Measurements from ENCODE around the gene SSX2IP. TPM values are rescaled to one million over a fixed set of nuclear protein-coding genes. Genes with fewer than 3 reads are reported as not detected.

The SSX2IP gene
- total and polyA plus RNA-seq, 4 donors = 3.7 to 21.8 (median 6.4) TPM

DNA sequence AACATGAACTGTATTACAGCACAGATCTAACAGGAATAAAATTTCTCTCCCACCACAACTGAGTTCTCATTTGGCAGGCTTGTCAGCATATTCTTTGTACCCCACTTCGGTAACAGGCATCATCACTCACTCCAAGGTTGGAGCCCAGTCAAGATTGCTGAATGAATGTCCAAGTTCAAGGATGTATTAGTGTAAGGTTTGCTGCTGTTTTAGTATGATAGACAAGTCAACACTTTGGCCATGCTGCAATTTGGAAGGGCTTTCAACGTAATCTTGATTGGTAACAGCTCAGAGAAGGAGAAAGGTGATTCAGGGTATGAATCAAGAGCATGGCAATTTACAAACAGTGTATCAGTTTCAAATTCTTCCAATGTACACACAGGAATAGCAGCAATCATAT lies 6.8 kb downstream of the SSX2IP start:
- TF ChIP-seq MAX (IDR thresholded peaks at IDR 0.05) (no peak), CTCF (IDR thresholded peaks at IDR 0.05; ENCODE audit: low read depth, low read length, missing input control) (no peak), FOXA2 (IDR thresholded peaks at IDR 0.05) (no peak), GABPA (IDR thresholded peaks at IDR 0.05 in 1 of 2, conservative IDR thresholded peaks at IDR 0.05 in 1 of 2) (no peak), FOXA1 (IDR thresholded peaks at IDR 0.05) (no peak), JUND (IDR thresholded peaks at IDR 0.05) (no peak)
- TF ChIP-seq, protein P1, sequence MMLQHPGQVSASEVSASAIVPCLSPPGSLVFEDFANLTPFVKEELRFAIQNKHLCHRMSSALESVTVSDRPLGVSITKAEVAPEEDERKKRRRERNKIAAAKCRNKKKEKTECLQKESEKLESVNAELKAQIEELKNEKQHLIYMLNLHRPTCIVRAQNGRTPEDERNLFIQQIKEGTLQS (IDR thresholded peaks at IDR 0.05) = no peak
- H3K27me3 ChIP-seq (ENCODE audit: control insufficient read depth in 4 of 4, insufficient read depth in 4 of 4, low read length in 3 of 4) = no peaks in the 10 kb centered on the region
- peaks cover 0 to 4% (median 0%) of the 10 kb centered on the region in 4 donors for H3K4me1 ChIP-seq (ENCODE audit: control insufficient read depth in 4 of 4, insufficient read depth in 4 of 4, low read length in 3 of 4)
- 94% methylated on average over 2 of the region's 2 CpGs for WGBS
- DNase-seq (ENCODE audit: low spot score) = no peak
- no peaks in the 10 kb centered on the region for H3K9me3 ChIP-seq (ENCODE audit: control insufficient read depth in 4 of 4, low read length in 3 of 4)
- no peak overlapping the region for H3K27ac ChIP-seq (ENCODE audit: low read depth in 1 of 2, low read length in 2 of 2)
- H3K4me3 ChIP-seq (ENCODE audit: low read depth in 1 of 3, low read length in 3 of 3) = no peak overlapping the region
- no peaks in the 10 kb centered on the region for H3K36me3 ChIP-seq (ENCODE audit: control insufficient read depth in 4 of 4, insufficient read depth in 3 of 4, low read depth in 1 of 4, low read length in 3 of 4)
- H3K9ac ChIP-seq (ENCODE audit: low read depth in 1 of 2, low read length in 2 of 2) = no peak overlapping the region

DNA sequence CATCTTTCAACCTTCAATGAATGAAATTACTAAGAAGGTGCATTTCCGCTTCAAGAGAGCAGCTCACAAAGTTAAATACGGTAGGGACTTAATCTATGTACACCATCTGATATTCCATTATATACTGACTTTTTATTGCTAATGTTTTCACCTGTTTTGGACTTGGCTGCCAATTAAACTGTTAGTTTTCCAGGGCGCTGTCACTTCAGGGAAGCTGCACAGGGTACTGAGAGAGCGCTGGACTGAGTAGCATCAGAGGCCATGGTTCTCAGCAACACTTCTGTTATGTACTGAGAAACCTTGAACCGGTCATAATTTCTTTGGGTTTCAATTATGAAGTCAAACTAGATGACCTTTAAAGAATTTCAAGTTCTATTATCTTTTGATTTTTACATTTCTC lies 8.2 kb downstream of the SSX2IP start:
- Histone ChIP-seq H3K9me3 (ENCODE audit: control insufficient read depth in 4 of 4, low read length in 3 of 4) (no peaks in the 10 kb centered on the region), H3K4me1 (ENCODE audit: control insufficient read depth in 4 of 4, insufficient read depth in 4 of 4, low read length in 3 of 4) (no peaks in the 10 kb centered on the region), H3K27me3 (ENCODE audit: control insufficient read depth in 4 of 4, insufficient read depth in 4 of 4, low read length in 3 of 4) (no peaks in the 10 kb centered on the region), H3K27ac (ENCODE audit: low read depth in 1 of 2, low read length in 2 of 2) (no peak overlapping the region), H3K9ac (ENCODE audit: low read depth in 1 of 2, low read length in 2 of 2) (no peak overlapping the region), H3K36me3 (ENCODE audit: control insufficient read depth in 4 of 4, insufficient read depth in 3 of 4, low read depth in 1 of 4, low read length in 3 of 4) (no peaks in the 10 kb centered on the region), H3K4me3 (ENCODE audit: low read depth in 1 of 3, low read length in 3 of 3) (no peak overlapping the region)
- TF ChIP-seq RAD21 (IDR thresholded peaks at IDR 0.05) (no peak), NR2F2 (IDR thresholded peaks at IDR 0.05) (no peak), YY1 (IDR thresholded peaks at IDR 0.05) (no peak), TAF1 (conservative IDR thresholded peaks at IDR 0.05) (no peak), REST (IDR thresholded peaks at IDR 0.05) (no peak), JUND (IDR thresholded peaks at IDR 0.05) (no peak), EGR1 (IDR thresholded peaks at IDR 0.05; ENCODE audit: low read depth in 2 of 2) (no peak), GABPA (IDR thresholded peaks at IDR 0.05 in 1 of 2, conservative IDR thresholded peaks at IDR 0.05 in 1 of 2) (no peak), RXRA (IDR thresholded peaks at IDR 0.05) (no peak), MAX (IDR thresholded peaks at IDR 0.05) (no peak), HNF4G (IDR thresholded peaks at IDR 0.05) (no peak), CTCF (IDR thresholded peaks at IDR 0.05; ENCODE audit: low read depth, low read length, missing input control) (no peak), FOXA2 (IDR thresholded peaks at IDR 0.05) (no peak), FOXA1 (IDR thresholded peaks at IDR 0.05) (no peak), SP1 (IDR thresholded peaks at IDR 0.05) (no peak)
- TF ChIP-seq, protein P2, sequence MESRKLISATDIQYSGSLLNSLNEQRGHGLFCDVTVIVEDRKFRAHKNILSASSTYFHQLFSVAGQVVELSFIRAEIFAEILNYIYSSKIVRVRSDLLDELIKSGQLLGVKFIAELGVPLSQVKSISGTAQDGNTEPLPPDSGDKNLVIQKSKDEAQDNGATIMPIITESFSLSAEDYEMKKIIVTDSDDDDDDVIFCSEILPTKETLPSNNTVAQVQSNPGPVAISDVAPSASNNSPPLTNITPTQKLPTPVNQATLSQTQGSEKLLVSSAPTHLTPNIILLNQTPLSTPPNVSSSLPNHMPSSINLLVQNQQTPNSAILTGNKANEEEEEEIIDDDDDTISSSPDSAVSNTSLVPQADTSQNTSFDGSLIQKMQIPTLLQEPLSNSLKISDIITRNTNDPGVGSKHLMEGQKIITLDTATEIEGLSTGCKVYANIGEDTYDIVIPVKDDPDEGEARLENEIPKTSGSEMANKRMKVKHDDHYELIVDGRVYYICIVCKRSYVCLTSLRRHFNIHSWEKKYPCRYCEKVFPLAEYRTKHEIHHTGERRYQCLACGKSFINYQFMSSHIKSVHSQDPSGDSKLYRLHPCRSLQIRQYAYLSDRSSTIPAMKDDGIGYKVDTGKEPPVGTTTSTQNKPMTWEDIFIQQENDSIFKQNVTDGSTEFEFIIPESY (IDR thresholded peaks at IDR 0.05) = no peak
- TF ChIP-seq, protein P1 (IDR thresholded peaks at IDR 0.05) = no peak
- no peak for DNase-seq (ENCODE audit: low spot score)
- WGBS = 94% methylated on average over 5 of the region's 5 CpGs

Data from liver (tissue), 9 donors.